Activated CD8-positive, alpha-beta T cell treated with anti-CD3 and anti-CD28 coated beads for 36 hours (primary cell): Measurements from ENCODE around the gene H3-3A. TPM values are rescaled to one million over a fixed set of nuclear protein-coding genes. Genes with fewer than 3 reads are reported as not detected.

Experiments used
- ATAC-seq: fragments of 200-7000 bp; cut with Tn5 transposase; one replicate; pipeline ENCODE4 v1.10.0; 2021; ENCODE audit warnings: mild to moderate bottlenecking, moderate library complexity
- CTCF ChIA-PET: fragments of 350-600 bp; sonication (Branson Sonifier 250); formaldehyde crosslinking; loops from one replicate; lab custom pipeline; 2021; ENCODE audit warnings: antibody characterized with exemption; lab: Charles Lee
- POLR2A ChIA-PET: fragments of 350-600 bp; sonication (Branson Sonifier 250); formaldehyde crosslinking; loops from one replicate; lab custom pipeline; 2021; ENCODE audit warnings: antibody characterized with exemption; lab: Charles Lee
- DNase-seq: peaks from one replicate; pipeline ENCODE4 v3.0.0-alpha.2; 2020
- H3K27ac Mint-ChIP-seq: one replicate; pipeline ENCODE4 v1.8.0; 2021; ENCODE audit warnings: mild to moderate bottlenecking, mixed read lengths
- H3K27me3 Mint-ChIP-seq: one replicate; pipeline ENCODE4 v1.8.0; 2021; ENCODE audit warnings: mixed read lengths
- H3K36me3 Mint-ChIP-seq: one replicate; pipeline ENCODE4 v1.8.0; 2021; ENCODE audit warnings: low read depth, mixed read lengths
- H3K4me1 Mint-ChIP-seq: one replicate; pipeline ENCODE4 v1.8.0; 2021; ENCODE audit warnings: low read depth, mixed read lengths
- H3K4me3 Mint-ChIP-seq: one replicate; pipeline ENCODE4 v1.8.0; 2021; ENCODE audit warnings: mild to moderate bottlenecking, moderate library complexity, mixed read lengths
- H3K9me3 Mint-ChIP-seq: one replicate; pipeline ENCODE4 v1.8.0; 2021; ENCODE audit warnings: mixed read lengths
- CTCF ChIP-seq: fragments of 200-600 bp; IDR thresholded peaks from one replicate; pipeline ENCODE4 v1.8.0; 2022; ENCODE audit warnings: antibody characterized with exemption, mild to moderate bottlenecking
- intact Hi-C: fragments of 100-400 bp; cut with micrococcal nuclease; formaldehyde crosslinking; loops from one replicate; pipeline ENCODE4 v1.10.0; 2022
- total RNA-seq, 2 experiments: library from RNA; stranded (reverse); gene quantifications; one replicate each; pipeline ENCODE4 v1.2.3, GENCODE V29; 2021

H3-3A gene
- total RNA-seq, 2 experiments from 2014 or later = 287 to 308 TPM

GRCh38 chr1:226033582-226033981, 28.9 kb upstream of the H3-3A start:
- ATAC-seq (no peak), DNase-seq (no peak)
- no peaks in the 10 kb centered on the region for H3K9me3 Mint-ChIP-seq
- H3K27ac Mint-ChIP-seq = no peak overlapping the region
- no peak overlapping the region for H3K4me3 Mint-ChIP-seq
- peaks cover 4% of the 10 kb centered on the region for H3K4me1 Mint-ChIP-seq
- no peaks in the 10 kb centered on the region for H3K36me3 Mint-ChIP-seq
- H3K27me3 Mint-ChIP-seq = no peaks in the 10 kb centered on the region
- ChIA-PET CTCF (no interaction called here), POLR2A (interaction anchor here (1.1 kb wide), 1 partner anchor 34 kb away, joined by 3 read pairs; no protein-coding TSS in a partner anchor)
- intact Hi-C loops = no loop called here
- no peak for TF ChIP-seq CTCF

- DNase-seq = no peak
- no peaks in the 10 kb centered on the region for H3K27me3 Mint-ChIP-seq
- no peaks in the 10 kb centered on the region for H3K9me3 Mint-ChIP-seq
- ChIA-PET CTCF (no interaction called here), POLR2A (interaction anchor here (1.1 kb wide), 1 partner anchor 34 kb away, joined by 3 read pairs; no protein-coding TSS in a partner anchor)
- ATAC-seq = no peak
- no peaks in the 10 kb centered on the region for H3K36me3 Mint-ChIP-seq
- TF ChIP-seq CTCF = no peak
- intact Hi-C loops = no loop called here
- no peak overlapping the region for H3K4me3 Mint-ChIP-seq
- H3K4me1 Mint-ChIP-seq = peaks cover 2% of the 10 kb centered on the region
- no peak overlapping the region for H3K27ac Mint-ChIP-seq
These were observed 28.5 kb upstream of the H3-3A start for GRCh38 chr1:226033991-226034390.

GRCh38 chr1:226034482-226034881, 28.0 kb upstream of the H3-3A start:
- ChIA-PET CTCF (no interaction called here), POLR2A (interaction anchor here (0.5 to 1.1 kb wide), 3 partner anchors 35 to 424 kb away, joined by 3 to 4 read pairs (median 4); no protein-coding TSS in a partner anchor)
- no peak overlapping the region for H3K4me3 Mint-ChIP-seq
- DNase-seq = no peak
- ATAC-seq = no peak
- no peaks in the 10 kb centered on the region for H3K27me3 Mint-ChIP-seq
- TF ChIP-seq CTCF = no peak
- no peak overlapping the region for H3K27ac Mint-ChIP-seq
- H3K4me1 Mint-ChIP-seq = no peaks in the 10 kb centered on the region
- H3K9me3 Mint-ChIP-seq = no peaks in the 10 kb centered on the region
- no peaks in the 10 kb centered on the region for H3K36me3 Mint-ChIP-seq
- intact Hi-C loops = no loop called here

- DNase-seq (no peak), ATAC-seq (no peak)
- no peaks in the 10 kb centered on the region for H3K4me1 Mint-ChIP-seq
- H3K27ac Mint-ChIP-seq = no peak overlapping the region
- intact Hi-C loops = no loop called here
- no peaks in the 10 kb centered on the region for H3K9me3 Mint-ChIP-seq
- H3K36me3 Mint-ChIP-seq = no peaks in the 10 kb centered on the region
- no peak for TF ChIP-seq CTCF
- ChIA-PET CTCF (no interaction called here), POLR2A (no interaction called here)
- no peak overlapping the region for H3K4me3 Mint-ChIP-seq
- no peaks in the 10 kb centered on the region for H3K27me3 Mint-ChIP-seq
These were observed 26.6 kb upstream of the H3-3A start for GRCh38 chr1:226035915-226036314.

GRCh38 chr1:226038661-226039060, 23.9 kb upstream of the H3-3A start:
- ATAC-seq = no peak
- TF ChIP-seq CTCF = no peak
- POLR2A ChIA-PET = no interaction called here
- no peaks in the 10 kb centered on the region for H3K4me1 Mint-ChIP-seq
- H3K27ac Mint-ChIP-seq = no peak overlapping the region
- no peaks in the 10 kb centered on the region for H3K36me3 Mint-ChIP-seq
- no peak for DNase-seq
- H3K9me3 Mint-ChIP-seq = no peaks in the 10 kb centered on the region
- CTCF ChIA-PET = no interaction called here
- intact Hi-C loops = no loop called here
- H3K27me3 Mint-ChIP-seq = no peaks in the 10 kb centered on the region
- no peak overlapping the region for H3K4me3 Mint-ChIP-seq
